ENCODE measurements around the gene KRTAP4-12.
"Not testable (repeated sequence)": the region's sequence is repeated elsewhere in the genome, so short reads cannot be mapped to it uniquely, and the experiment has no call there.

Gene KRTAP4-12

DNA sequence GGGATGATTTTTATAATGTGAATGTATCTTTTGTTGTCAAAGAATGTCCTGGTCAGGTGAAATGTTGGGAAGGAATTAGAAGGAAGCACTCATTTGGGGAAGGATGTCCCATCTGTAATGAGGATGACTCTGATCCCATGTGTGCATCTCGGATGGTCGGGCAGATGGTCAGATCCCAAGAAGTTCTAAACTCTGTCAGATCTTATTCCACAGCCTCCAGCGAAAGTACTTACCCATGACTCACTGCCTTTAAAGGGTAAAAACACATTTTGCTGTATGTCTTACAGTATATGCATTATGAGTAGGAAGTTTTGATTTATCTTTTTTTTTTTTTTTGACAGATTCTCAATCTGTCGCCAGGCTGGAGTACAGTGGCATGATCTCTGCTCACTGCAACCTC is 5.3 kb downstream of the KRTAP4-12 start:
- no peak for DNase-seq (ENCODE audit: low read depth)
- no peak overlapping the region for H3K4me3 ChIP-seq (ENCODE audit: low read depth, low read length)
- TF ChIP-seq, protein P1, sequence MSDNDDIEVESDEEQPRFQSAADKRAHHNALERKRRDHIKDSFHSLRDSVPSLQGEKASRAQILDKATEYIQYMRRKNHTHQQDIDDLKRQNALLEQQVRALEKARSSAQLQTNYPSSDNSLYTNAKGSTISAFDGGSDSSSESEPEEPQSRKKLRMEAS (IDR thresholded peaks at IDR 0.05; ENCODE audit: low read depth, low read length) = no peak

DNA sequence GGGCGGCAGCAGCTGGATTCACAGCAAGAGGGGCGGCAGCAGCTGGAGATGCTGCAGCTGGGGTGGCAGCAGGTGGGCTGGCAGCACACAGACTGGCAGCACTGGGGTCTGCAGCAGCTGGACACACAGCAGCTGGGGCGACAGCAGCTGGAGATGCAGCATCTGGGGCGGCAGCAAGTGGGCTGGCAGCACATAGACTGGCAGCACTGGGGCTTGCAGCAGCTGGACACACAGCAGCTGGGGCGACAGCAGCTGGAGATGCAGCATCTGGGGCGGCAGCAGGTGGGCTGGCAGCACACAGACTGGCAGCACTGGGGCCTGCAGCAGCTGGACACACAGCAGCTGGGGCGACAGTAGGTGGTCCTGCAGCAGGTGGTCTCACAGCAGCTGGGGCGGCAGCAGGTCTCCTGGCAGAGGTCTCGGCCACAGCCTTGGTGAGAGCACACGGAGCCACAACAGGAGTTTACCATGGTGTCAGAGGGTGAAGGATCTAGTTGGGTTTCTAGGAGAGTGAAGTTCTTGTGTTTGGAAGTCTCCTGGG is 6.1 kb downstream of the KRTAP4-12 start, which contains the start of gene KRTAP4-11:
Gene KRTAP4-11 (minus strand): TSS at position 528 of the 541 bp plus-strand sequence. CDS start 58 bp downstream, at position 470.
- DNase-seq (ENCODE audit: low read depth); H3K4me3 ChIP-seq (ENCODE audit: low read depth, low read length): not testable (repeated sequence)

DNA sequence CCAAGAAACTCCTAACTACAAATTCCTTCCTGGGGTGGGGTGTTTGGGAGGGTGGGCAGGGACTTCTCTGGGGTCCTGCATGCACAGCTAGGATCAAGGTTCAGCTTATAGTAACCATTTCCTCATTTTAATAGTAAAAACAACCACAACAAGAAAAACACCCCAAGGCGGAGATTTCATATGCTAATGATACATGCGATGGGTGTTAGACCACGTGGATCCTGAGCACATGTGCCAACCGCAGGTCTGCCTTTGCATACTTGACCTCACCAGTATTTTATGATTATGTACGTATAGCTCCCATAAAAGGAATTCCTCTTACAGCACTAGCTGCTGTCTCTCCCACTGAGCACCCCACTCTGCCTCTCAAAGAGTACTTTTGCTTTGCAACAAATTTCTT is 7.7 kb downstream of the KRTAP4-12 start:
- no peak overlapping the region for H3K4me3 ChIP-seq (ENCODE audit: low read depth, low read length)
- TF ChIP-seq POLR2A (IDR thresholded peaks at IDR 0.05; ENCODE audit: extremely low read depth, insufficient read length) (no peak), MYC (IDR thresholded peaks at IDR 0.05; ENCODE audit: low read depth, low read length) (no peak)
- TF ChIP-seq, protein P2, sequence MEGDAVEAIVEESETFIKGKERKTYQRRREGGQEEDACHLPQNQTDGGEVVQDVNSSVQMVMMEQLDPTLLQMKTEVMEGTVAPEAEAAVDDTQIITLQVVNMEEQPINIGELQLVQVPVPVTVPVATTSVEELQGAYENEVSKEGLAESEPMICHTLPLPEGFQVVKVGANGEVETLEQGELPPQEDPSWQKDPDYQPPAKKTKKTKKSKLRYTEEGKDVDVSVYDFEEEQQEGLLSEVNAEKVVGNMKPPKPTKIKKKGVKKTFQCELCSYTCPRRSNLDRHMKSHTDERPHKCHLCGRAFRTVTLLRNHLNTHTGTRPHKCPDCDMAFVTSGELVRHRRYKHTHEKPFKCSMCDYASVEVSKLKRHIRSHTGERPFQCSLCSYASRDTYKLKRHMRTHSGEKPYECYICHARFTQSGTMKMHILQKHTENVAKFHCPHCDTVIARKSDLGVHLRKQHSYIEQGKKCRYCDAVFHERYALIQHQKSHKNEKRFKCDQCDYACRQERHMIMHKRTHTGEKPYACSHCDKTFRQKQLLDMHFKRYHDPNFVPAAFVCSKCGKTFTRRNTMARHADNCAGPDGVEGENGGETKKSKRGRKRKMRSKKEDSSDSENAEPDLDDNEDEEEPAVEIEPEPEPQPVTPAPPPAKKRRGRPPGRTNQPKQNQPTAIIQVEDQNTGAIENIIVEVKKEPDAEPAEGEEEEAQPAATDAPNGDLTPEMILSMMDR (IDR thresholded peaks at IDR 0.05; ENCODE audit: low read depth, low read length) = no peak

DNA sequence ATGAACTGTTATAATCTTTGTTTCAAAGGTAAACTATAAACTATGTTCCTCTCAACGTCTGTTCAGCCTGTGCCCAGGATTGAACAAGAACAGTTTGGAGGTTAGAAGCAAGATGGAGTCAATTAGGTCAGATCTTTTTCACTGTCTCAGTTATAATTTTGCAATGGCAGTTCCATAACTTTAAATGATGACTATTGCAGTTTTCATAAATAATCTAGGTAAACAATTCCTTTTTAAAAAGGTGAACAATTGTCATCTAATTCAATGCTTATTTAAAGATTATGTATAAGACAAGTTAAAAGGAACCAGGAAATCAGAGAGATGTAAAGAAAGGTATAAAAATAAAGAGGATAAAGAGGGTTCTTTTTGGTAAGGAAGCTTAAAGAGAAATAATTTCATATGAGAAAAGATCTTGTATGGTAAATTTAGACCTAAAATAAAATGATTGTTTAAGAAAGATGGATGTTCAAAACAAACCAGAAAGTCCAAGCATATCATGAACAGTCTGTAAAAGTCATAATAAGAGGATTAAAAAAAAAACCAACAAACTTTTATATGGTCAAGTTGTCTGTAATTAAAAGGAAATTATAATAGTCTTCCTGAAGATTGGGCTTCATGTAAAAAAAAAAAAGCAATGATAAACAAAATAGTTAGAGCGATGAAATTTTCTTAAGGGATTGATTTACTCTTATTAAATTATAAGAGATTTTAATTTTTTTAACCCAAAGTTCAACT is 12.7 kb downstream of the KRTAP4-12 start:
- no peak overlapping the region for H3K4me3 ChIP-seq (ENCODE audit: low read depth, low read length)
- DNase-seq (ENCODE audit: low read depth) = no peak
- TF ChIP-seq, protein P1 (IDR thresholded peaks at IDR 0.05; ENCODE audit: low read depth, low read length) = no peak
- TF ChIP-seq MYC (IDR thresholded peaks at IDR 0.05; ENCODE audit: low read depth, low read length) (no peak), POLR2A (IDR thresholded peaks at IDR 0.05; ENCODE audit: extremely low read depth, insufficient read length) (no peak)
- TF ChIP-seq, protein P2 (IDR thresholded peaks at IDR 0.05; ENCODE audit: low read depth, low read length) = no peak

More for the DNA sequence above, 7.7 kb downstream of the KRTAP4-12 start:
- DNase-seq (ENCODE audit: low read depth) = no peak

DNA sequence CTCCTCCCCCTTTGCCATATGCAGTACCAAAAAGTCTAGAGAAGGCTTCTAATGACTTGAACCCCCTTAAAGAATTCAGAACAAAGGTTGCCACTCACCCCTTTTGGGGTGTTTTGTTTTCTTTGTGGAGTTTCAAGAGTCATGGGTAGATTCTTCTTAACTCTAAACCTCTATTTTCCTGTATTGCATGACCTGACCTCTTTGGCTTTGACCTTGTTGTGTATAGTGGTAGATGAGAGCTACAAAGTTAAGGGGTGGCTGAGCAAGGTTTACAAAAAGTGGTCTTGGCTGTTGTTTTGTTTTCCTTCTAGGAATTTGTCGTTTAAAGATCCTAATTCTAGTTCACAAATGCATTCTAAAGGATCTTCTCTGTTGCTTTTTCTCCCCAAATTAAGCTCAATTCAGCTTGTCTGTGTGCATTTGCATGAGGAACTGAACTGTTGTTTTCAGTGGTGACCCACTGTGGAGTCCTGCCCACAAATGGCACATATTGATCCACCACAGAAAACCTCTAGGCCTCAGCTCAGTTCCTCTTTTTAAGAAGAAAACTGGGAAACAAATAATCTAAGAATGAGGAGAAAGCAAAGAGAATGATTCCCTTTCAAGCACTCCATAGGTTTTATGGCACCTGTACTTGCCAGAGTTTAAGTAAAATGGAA is 15.1 kb downstream of the KRTAP4-12 start:
- H3K4me3 ChIP-seq (ENCODE audit: low read depth, low read length) = not testable (repeated sequence)

DNA sequence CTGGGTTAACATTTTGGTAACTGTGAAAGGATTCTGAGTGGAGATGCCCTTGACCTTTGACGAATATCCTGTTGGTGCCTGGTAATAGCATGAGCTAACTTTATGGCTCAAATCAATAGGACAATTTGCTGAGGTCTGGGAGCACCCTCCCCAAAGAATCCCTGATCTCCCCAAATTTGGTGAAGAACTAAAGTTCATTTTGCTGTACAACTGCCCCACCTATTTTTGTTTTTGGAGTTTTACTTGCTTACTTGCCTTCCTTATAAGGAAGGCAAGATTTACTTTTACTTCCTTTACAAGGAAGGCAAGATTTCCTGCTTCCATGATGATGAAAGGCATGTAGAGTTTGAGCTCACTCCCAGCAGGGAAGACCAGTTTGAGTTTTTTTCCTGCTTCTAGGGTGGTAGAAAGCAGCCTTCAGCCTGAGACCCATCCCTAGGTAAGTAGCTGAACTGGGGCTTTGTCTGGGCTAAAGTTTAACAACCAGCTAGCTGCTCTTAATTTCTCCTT is 16.0 kb downstream of the KRTAP4-12 start:
- DNase-seq (ENCODE audit: low read depth) = no peak
- H3K4me3 ChIP-seq (ENCODE audit: low read depth, low read length) = no peak overlapping the region
- TF ChIP-seq, protein P2 (IDR thresholded peaks at IDR 0.05; ENCODE audit: low read depth, low read length) = no peak
- TF ChIP-seq, protein P1 (IDR thresholded peaks at IDR 0.05; ENCODE audit: low read depth, low read length) = no peak
- TF ChIP-seq MYC (IDR thresholded peaks at IDR 0.05; ENCODE audit: low read depth, low read length) = no peak
- no peak for TF ChIP-seq POLR2A (IDR thresholded peaks at IDR 0.05; ENCODE audit: extremely low read depth, insufficient read length)

More for the DNA sequence above, 15.1 kb downstream of the KRTAP4-12 start:
- DNase-seq (ENCODE audit: low read depth) = not testable (repeated sequence)

DNA sequence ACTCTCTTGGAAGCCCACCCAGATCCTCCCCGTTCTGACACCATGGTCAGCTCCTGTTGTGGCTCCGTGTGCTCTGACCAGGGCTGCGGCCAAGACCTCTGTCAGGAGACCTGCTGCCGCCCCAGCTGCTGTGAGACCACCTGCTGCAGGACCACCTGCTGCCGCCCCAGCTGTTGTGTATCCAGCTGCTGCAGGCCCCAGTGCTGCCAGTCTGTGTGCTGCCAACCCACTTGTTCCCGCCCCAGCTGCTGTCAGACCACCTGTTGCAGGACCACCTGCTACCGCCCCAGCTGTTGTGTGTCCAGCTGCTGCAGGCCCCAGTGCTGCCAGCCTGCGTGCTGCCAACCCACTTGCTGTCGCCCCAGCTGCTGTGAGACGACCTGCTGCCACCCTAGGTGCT is 18.6 kb downstream of the KRTAP4-12 start, which contains the start of gene KRTAP4-9:
Gene KRTAP4-9 (plus strand): TSS at position 43 of the 400 bp plus-strand sequence. CDS start 0 bp downstream, at position 43.
- not testable (repeated sequence) for H3K4me3 ChIP-seq (ENCODE audit: low read depth, low read length)

DNA sequence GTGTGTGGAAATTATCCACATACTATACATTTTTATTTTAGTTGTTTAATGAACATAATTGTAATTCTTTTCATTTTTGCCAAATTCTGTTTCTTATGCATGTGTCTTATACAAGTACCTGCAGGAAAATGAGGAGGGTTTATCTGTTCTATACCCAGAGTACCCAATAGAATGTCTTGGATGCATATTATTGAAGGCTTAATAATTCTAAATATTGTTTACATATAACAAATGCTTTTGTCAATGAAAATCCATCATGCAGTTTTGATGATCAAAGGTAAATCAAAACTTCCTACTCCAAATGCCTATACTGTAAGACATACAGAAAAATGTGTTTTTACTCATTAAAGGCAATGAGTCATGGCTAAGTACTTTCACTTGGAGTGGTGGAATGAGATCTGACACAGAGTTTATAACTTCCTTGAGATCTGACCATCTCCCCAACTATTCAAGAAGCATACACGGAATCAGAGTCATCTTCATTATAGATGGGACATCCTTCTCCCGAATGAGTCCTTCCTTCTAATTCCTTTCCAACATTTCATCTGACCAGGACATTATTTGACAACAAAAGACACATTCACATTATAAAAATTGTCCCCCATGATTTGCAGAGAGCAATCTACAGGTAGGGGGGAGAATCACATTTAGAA is 19.5 kb downstream of the KRTAP4-12 start:
- DNase-seq (ENCODE audit: low read depth); H3K4me3 ChIP-seq (ENCODE audit: low read depth, low read length): not testable (repeated sequence)

More for the DNA sequence above, 18.6 kb downstream of the KRTAP4-12 start, which contains the start of gene KRTAP4-9:
- DNase-seq (ENCODE audit: low read depth) = not testable (repeated sequence)

All from NB4 (cell line).